Erythroblast (primary cell): Measurements from ENCODE around the gene ERAL1.

Experiments used
- GATA1 ChIP-seq: IDR thresholded peaks from 2 replicates; pipeline ENCODE4 v1.6.1; 2011; ENCODE audit warnings: low read depth, mild to moderate bottlenecking, control low read depth, low read length, moderate library complexity
- POLR2A ChIP-seq: IDR thresholded peaks from 2 replicates; pipeline ENCODE4 v1.6.1; 2011; ENCODE audit warnings: mild to moderate bottlenecking, low read length

GRCh38 chr17:28811651-28812090, 43.1 kb upstream of the ERAL1 start:
- no peak for TF ChIP-seq GATA1
- no peak for TF ChIP-seq POLR2A
